ENCODE results near the gene PLEKHM3.

GRCh38 chr2:207903236-207903635 lies 122.1 kb downstream of the PLEKHM3 start:
- TF ChIP-seq EP300 (IDR thresholded peaks at IDR 0.05) (no peak), CTCF (IDR thresholded peaks at IDR 0.05) (no peak)
